ENCODE results near the gene EPHX1. TPM values are rescaled to one million over a fixed set of nuclear protein-coding genes. Genes with fewer than 3 reads are reported as not detected.

EPHX1 gene
- 21.6 and 38.1 TPM in 2 replicates for total RNA-seq

GRCh38 chr1:225809842-225810578, at the start of gene EPHX1:
Gene EPHX1, plus strand, starts transcription at chr1:225810124. Its CDS starts 18,606 bp downstream, at chr1:225828730.

GRCh38 chr1:225777583-225778336, 32.2 kb upstream of the EPHX1 start, which contains the start of gene SRP9:
Gene SRP9, plus strand, starts transcription at chr1:225777826. Its CDS starts 115 bp downstream, at chr1:225777941.

DNA sequence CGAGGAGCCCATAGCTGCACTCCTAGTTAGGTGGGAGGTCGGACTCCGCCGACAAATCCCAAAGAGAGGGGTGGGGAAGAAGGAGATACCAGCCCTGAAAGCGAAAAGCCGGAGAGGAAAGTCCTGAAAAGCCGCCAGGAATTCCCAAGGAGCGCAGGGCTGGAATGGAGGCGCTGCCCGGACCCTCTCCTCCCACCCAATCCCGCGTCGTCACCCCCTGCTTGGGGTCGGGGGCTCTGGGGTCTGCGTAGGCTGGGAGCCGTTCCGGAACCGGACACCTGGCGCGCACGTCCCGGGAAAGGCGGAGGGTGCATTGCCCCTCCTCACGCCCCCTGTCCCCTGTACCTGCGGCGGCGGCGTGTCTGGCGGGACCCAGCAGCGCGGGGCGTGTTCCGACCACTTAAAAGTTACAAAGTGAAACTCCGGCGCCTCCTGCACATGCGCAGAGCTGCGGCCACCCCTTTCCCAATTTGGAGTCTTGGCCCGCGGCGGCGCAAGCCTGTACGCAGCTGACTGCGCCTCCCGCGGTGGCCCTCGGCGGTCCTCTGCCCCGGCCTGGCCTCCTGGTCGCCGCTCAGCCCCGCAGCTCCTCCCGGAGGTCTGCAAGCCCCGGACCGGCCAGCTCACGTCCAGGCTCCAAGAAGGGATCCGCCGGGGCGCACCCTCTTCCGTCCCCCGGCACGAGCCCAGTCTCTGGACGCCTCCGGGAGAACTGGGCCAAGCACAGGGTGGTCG, 72.2 kb downstream of the EPHX1 start, which contains the start of gene TMEM63A:
TMEM63A (minus strand) TSS at position 422 of the 735 bp plus-strand sequence. CDS start 4,800 bp downstream, outside the sequence.

DNA sequence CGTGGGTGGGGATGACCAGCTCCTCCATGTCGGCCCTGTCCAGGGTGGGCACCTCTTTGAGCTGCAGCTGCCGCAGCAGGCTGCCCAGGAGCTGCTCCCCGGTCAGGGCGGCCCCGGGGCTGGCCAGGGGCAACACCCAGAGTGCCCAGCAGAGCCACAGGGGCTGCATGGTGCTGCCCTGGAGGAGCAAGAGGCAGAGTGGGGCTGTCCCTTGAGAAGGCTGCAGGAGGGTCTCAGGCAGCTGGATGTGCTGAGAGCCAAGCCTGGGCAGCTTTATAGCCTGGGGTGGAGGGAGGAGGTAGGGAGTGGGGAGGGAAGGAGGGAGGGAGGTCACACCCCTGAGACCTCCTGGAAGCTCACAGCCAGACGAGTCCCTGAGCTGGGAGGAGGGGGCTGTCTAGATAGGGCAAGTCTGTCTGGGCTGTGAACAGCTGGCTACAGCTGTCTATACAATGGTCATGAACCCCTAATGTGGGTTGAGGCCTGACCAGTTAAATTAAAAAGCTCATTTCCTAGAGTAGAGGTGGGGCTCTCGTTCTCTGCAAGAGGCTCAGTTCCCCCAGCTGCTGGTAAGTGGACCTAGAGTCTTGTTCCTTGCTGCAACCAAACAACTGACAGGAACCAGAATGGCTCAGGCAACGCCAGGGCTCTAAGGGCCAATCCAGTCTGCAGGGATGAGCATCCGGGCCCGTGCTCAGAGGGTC, 79.1 kb downstream of the EPHX1 start, which contains the start of gene LEFTY1:
LEFTY1 (minus strand) TSS at position 249 of the 704 bp plus-strand sequence; CDS start at position 169, 80 bp downstream.

Other genes starting within 250 kb of the EPHX1 start
- 29.7 and 38.6 TPM in 2 replicates for gene ENAH, start 157.0 kb upstream of the EPHX1 start, total RNA-seq
- gene SRP9, start 32.3 kb upstream of the EPHX1 start, total RNA-seq = 317 and 359 TPM in 2 replicates
- 9.2 and 16.7 TPM in 2 replicates for gene TMEM63A, start 72.3 kb downstream of the EPHX1 start, total RNA-seq
- gene LEFTY1, start 79.0 kb downstream of the EPHX1 start, total RNA-seq = not detected in 2 replicates
- 47.5 and 53.9 TPM in 2 replicates for gene PYCR2, start 114.1 kb downstream of the EPHX1 start, total RNA-seq
- not detected in 2 replicates for gene LEFTY2, start 131.1 kb downstream of the EPHX1 start, total RNA-seq
- gene SDE2, start 189.2 kb downstream of the EPHX1 start, total RNA-seq = 10.4 and 12.9 TPM in 2 replicates

Data from myometrial cell (primary cell).